Measurements from ENCODE around the gene ICOS.

ICOS gene

GRCh38 chr2:204000446-204000845 lies 63.9 kb downstream of the ICOS start:
- Histone ChIP-seq H3K27me3 (replicated peaks; ENCODE audit: control insufficient read depth, insufficient read depth, low read length) (no peaks in the 10 kb centered on the region; the same call in 1 of the 2 replicates), H3K4me3 (replicated peaks; ENCODE audit: low read depth, low read length) (no peak overlapping the region), H3K36me3 (ENCODE audit: control insufficient read depth, insufficient read depth, low read length) (no peaks in the 10 kb centered on the region)
- TF ChIP-seq CTCF (IDR thresholded peaks at IDR 0.05; ENCODE audit: insufficient read depth, low read length, poor library complexity, severe bottlenecking) = no peak
- no peak for DNase-seq (ENCODE audit: extremely low read depth, insufficient read length)

GRCh38 chr2:204003276-204003990 lies 66.9 kb downstream of the ICOS start:
- no peak for TF ChIP-seq CTCF (IDR thresholded peaks at IDR 0.05; ENCODE audit: insufficient read depth, low read length, poor library complexity, severe bottlenecking)
- no peak for DNase-seq (ENCODE audit: extremely low read depth, insufficient read length)
- no peaks in the 10 kb centered on the region for H3K36me3 ChIP-seq (ENCODE audit: control insufficient read depth, insufficient read depth, low read length)
- no peaks in the 10 kb centered on the region; the same call in none of the 2 replicates for H3K27me3 ChIP-seq (replicated peaks; ENCODE audit: control insufficient read depth, insufficient read depth, low read length)
- H3K4me3 ChIP-seq (replicated peaks; ENCODE audit: low read depth, low read length) = no peak overlapping the region

- DNase-seq (ENCODE audit: extremely low read depth, insufficient read length) = no peak
- Histone ChIP-seq H3K27me3 (replicated peaks; ENCODE audit: control insufficient read depth, insufficient read depth, low read length) (no peaks in the 10 kb centered on the region; the same call in none of the 2 replicates), H3K4me3 (replicated peaks; ENCODE audit: low read depth, low read length) (no peak overlapping the region), H3K36me3 (ENCODE audit: control insufficient read depth, insufficient read depth, low read length) (no peaks in the 10 kb centered on the region)
- no peak for TF ChIP-seq CTCF (IDR thresholded peaks at IDR 0.05; ENCODE audit: insufficient read depth, low read length, poor library complexity, severe bottlenecking)
These were observed 68.3 kb downstream of the ICOS start for GRCh38 chr2:204004912-204005311.

GRCh38 chr2:204005940-204006721 lies 69.6 kb downstream of the ICOS start:
- TF ChIP-seq CTCF (IDR thresholded peaks at IDR 0.05; ENCODE audit: insufficient read depth, low read length, poor library complexity, severe bottlenecking) = no peak
- H3K36me3 ChIP-seq (ENCODE audit: control insufficient read depth, insufficient read depth, low read length) = no peaks in the 10 kb centered on the region
- H3K4me3 ChIP-seq (replicated peaks; ENCODE audit: low read depth, low read length) = no peak overlapping the region
- DNase-seq (ENCODE audit: extremely low read depth, insufficient read length) = no peak
- no peaks in the 10 kb centered on the region; the same call in 1 of the 2 replicates for H3K27me3 ChIP-seq (replicated peaks; ENCODE audit: control insufficient read depth, insufficient read depth, low read length)

- TF ChIP-seq CTCF (IDR thresholded peaks at IDR 0.05; ENCODE audit: insufficient read depth, low read length, poor library complexity, severe bottlenecking) = no peak
- DNase-seq (ENCODE audit: extremely low read depth, insufficient read length) = no peak
- no peak overlapping the region for H3K4me3 ChIP-seq (replicated peaks; ENCODE audit: low read depth, low read length)
- no peaks in the 10 kb centered on the region; the same call in 1 of the 2 replicates for H3K27me3 ChIP-seq (replicated peaks; ENCODE audit: control insufficient read depth, insufficient read depth, low read length)
- no peaks in the 10 kb centered on the region for H3K36me3 ChIP-seq (ENCODE audit: control insufficient read depth, insufficient read depth, low read length)
These were observed 71.8 kb downstream of the ICOS start for GRCh38 chr2:204008352-204008751.
